Activated CD8-positive, alpha-beta memory T cell treated with anti-CD3 and anti-CD28 coated beads, Interleukin-2, amount 50 U/mL, for 24 hours (primary cell): ENCODE results near the gene LIN9.

Experiments
- DNase-seq: peaks from one replicate; pipeline ENCODE4 v3.0.0-alpha.2; 2020; ENCODE audit errors: extremely low read depth

The LIN9 gene

DNA sequence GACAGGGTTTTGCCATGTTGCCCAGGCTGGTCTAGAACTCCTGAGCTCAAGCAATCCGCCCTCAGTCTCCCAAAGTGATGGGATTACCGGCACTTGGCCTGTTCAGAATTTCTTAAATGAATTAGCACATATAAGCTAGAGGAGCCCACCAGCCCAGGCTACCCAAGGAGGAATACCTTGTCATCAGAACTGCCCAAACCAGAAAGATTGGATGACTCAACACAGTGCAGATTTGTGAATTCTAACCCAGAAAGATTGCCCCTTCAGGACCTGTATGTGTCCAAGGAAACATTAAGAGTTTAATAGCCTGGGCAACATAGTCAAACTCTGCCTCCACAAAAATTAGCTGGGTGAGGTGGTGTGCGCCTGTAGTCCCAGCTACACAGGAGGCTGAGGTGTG lies 14.0 kb upstream of the LIN9 start:
- DNase-seq = no peak

GRCh38 chr1:226320930-226321329 lies 12.0 kb upstream of the LIN9 start:
- no peak for DNase-seq

DNA sequence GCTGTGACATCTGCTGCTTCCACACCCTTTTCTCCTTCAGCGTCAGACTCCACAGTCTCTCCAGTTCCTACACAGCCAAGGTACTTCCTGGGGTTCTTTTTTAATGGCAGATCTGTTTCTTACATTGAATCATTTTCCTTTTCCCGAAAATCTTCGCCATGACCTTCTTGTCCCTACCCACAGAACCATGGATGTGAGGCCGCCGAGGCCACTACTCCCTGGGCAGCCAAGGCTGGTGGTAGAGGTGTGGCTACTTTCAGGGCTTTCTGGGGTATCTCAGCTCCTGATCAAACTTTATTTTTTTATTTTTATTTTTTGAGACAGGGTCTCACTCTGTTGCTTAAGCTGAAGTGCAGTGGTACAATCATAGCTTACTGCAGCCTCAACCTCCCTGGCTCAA lies 9.5 kb upstream of the LIN9 start:
- no peak for DNase-seq

DNA sequence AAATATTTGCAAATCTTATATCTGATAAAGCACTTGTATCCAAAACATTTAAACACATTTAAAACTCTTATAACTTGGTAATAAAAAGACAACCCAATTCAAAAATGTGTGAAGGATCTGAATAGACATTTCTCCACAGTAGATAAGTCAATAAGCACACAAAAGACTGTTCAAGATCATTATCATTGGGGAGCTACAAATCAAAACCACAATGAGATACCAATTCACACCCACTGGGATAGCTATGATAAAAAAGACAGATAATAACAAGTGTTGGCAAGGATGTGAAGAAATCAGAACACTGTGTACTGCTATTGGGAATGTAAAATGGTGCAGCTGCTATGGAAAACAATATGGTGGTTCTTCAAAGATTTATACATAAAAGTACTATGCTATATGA lies 5.1 kb upstream of the LIN9 start:
- no peak for DNase-seq

DNA sequence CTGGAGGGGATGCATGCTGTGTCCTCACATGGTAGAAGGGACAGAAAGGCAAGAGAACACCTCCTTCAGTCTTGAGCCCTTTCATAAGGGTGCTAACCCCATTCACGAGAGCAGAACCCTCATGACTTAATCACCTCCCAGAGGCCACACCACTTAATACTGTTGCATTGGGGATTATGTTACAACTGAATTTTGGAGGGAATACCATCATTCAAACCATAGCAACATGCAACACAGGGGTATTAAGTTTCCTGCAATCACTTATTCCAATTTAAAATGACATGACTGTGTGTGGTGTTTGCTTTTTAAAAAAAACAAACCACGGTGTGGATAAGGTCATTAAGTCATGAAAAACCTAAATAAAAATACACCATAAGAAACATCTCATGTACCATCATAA lies 3.1 kb upstream of the LIN9 start:
- no peak for DNase-seq

DNA sequence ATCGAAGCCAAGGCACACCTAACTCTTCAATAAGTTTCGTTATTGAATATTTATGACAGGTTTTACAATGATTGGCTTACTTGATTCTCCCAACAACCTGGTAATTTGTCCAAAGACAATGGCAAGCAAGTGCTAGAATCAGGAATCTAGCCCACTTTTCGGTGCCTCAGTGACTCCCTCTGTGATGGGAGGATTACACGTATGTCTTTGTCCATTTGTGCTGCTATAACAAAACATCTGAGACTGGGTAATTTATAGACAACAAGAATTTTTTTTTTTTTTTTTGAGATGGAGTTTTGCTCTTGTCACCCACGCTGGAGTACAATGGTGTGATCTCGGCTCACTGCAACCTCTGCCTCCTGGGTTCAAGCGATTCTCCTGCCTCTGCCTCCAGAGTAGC lies 2.4 kb upstream of the LIN9 start:
- no peak for DNase-seq

DNA sequence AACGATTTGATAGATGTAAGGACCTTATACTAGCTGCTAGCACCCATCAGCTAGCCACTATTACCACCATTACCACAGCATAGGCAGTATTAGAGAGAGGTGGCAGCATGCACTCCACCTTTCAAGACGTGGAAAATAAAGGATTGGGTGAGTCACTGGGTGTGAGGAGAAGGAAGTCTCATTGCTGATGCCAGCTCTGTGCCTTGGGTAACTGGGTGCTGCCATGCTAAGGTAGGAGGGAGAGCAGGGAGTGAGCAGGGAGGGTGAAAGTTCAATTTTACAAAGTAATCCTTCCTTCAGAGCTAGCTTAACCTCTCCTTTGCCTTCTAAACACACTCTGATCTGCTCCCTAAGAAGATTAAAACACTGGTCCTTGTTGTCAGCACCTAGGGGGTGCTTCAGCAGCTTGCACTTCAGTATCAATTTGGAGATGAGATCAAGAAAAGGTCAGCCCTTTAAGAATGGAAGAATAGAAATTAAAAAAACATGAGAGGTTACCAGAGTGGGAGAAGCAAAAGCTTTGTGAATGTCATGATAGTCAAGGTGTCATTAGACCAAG lies 1.8 kb upstream of the LIN9 start:
- no peak for DNase-seq

- no peak for DNase-seq
These were observed 1.2 kb upstream of the LIN9 start for GRCh38 chr1:226310245-226310540.

DNA sequence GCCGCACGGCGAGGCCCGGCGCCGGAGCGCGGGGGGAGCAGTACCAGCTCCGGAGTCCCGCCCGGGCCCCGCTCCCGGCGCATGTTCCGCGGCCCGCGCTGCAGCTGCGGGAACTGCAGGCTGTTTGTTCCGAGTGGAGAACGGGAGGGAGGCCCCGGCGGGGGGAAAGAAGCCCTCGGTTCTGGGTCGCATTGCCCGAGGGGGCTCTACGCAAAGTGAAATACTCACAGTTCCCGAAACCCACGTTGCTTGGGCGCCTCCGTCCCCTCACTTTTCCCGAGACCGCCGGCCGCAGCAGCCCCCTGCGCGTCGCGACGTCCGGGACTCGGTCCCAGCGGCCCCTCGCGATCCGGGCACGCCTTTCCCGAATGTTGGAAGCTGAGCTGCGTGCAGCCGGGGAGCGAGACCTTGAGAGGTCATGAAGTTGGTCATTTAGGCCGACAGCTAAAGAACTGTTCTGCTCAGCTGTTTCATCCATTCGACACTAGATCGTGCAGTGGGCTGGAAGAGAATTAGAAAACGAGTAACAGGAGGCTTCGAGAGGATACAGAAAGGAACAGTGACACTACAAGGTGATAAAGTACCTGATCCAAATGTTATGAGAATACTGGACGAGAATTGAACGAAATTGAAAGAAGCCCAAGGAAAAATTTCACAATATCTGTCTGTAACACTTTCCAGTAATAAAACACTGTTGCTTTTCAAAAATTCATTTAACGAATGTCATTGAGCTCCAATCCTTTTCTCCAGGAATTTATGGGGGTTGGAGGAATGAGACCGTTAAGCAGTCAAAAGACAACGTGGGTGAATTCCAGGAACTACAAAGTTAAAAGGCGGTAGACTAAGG lies 657 bp upstream of the LIN9 start:
- DNase-seq = no peak

GRCh38 chr1:226308166-226308722 lies 720 bp downstream of the LIN9 start:
- DNase-seq = no peak

DNA sequence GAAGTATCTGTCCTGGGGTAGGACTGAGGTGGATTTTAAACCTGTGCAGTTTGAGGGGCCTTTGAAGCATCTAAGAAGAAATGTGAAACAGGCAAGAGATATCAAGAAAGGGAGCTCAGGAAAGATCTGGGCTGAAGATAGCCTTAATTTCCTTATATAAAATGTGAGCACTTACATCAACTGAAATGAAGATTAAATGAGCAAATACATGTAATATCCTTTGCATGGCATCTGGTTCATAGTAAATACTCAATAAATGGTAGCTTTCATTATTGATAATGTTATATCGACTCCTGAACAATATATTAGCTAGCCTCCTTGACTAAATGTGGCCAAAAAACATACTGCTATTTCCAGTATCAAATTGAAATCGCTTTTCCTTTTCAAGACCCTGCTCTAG lies 2.5 kb downstream of the LIN9 start:
- no peak for DNase-seq

- no peak for DNase-seq
These were observed 3.8 kb downstream of the LIN9 start for GRCh38 chr1:226305184-226305583.

DNA sequence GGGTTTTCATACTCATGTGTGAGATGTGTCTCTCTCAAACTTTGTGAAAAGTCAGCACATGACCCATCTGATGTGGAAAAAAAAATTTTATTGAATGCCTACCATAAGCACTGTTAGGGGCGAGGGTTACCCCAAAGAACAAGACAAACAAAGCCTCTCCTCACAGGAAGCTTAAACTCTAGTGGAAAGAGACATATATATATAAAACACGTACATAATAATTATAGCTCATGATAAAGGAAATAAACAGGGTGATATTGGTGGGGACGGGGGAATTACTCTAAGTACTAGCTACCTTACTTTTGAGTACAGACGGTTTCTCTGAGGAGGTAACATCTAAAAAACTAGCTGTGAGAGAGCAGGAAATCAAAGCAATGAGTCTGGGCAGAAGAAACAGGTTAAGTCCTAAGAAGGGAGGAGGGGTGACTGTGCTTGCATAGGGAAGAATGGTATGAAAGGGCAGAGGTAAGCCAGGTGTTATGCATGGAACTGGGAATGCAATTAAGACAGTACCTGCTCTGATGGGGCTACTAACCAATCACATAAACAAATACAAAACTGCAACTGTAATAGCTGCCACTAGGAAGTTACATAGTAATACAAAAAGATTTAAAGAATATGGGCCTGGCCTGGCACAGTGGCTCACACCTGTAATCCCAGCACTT lies 4.5 kb downstream of the LIN9 start:
- no peak for DNase-seq

GRCh38 chr1:226302731-226303130 lies 6.2 kb downstream of the LIN9 start:
- DNase-seq = no peak

DNA sequence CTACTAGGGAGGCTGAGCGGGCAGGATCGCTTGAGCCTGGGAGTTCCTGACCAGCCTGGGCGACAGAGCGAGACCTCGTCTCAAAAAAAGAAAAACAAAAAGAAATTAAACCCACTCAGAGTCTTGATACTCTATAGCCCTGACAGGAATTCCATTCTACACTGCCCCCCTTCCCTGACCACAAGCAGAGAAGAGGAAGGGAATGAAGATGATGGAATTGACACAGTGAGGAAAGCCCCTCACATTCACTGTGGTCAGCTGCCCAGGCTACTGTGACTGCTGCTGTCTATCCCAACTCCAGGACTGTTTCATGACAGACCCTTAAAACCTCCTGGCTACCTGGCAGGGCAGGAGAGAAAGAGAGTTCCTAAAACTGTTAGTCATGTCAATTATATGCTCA lies 12.1 kb downstream of the LIN9 start:
- DNase-seq = no peak

- no peak for DNase-seq
These were observed 15.4 kb downstream of the LIN9 start for GRCh38 chr1:226293553-226293920.

GRCh38 chr1:226292874-226293552 lies 16.0 kb downstream of the LIN9 start:
- DNase-seq = no peak

DNA sequence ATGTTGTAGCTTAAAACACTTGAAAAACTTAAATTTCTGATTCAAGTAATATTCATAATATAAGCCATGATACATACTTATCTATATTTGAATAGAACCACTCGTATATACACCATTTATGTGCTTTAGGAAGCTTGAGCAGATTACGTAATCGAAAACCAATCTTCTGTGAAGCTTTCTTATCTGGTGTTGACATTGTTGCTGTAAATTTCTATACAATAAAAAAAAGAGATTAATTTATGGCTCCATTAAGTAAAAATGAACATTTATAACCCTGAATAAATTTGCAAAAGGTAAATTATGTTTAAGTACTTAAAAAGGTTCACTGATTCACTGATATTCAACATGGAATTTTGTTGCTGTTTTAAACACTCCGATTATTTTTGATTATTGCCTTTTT lies 21.4 kb downstream of the LIN9 start:
- DNase-seq = no peak

GRCh38 chr1:226281058-226281457 lies 27.9 kb downstream of the LIN9 start:
- no peak for DNase-seq

GRCh38 chr1:226279498-226279897 lies 29.5 kb downstream of the LIN9 start:
- no peak for DNase-seq

DNA sequence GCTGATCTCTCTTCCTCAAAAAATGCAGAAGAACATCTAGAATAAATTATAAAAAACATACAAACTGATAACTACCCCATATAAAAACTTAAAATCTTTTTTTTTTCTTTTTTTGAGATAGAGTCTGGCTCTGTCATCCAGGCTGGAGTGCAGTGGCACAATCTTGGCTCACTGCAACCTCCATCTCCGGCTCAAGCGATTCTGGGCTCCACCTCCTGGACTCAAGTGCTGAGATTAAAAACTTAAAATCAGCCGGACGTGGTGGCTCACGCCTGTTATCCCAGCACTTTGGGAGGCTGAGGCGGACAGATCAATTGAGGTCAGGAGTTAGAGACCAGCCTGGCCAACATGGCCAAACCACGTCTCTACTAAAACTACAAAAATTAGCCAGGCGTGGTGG lies 31.1 kb downstream of the LIN9 start:
- DNase-seq = no peak

DNA sequence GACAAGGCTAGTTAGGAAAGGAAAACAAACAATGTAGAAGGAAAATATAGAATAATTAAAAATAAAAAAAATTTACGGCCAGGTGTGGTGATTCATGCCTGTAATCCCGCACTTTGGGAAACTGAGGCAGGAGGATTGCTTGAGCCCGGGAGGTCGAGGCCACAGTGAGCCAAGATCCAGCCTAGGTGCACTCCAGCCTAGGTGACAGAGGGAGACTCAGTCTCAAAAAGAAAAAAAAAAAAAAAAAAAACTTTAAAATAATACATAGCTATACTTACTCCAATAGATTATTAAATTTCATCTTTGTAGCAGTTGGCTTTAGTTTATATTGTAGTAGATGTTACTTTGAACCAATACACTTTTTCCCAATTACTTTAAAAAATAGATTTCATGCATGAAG lies 32.0 kb downstream of the LIN9 start:
- no peak for DNase-seq
